GM21786 (cell line): ENCODE measurements around the gene POLDIP2.

Experiments
- ATAC-seq: cut with Tn5 transposase; IDR thresholded peaks from one replicate; pipeline ENCODE4 v1.9.1; 2021; ENCODE audit not compliant: unreplicated experiment

Gene POLDIP2

DNA sequence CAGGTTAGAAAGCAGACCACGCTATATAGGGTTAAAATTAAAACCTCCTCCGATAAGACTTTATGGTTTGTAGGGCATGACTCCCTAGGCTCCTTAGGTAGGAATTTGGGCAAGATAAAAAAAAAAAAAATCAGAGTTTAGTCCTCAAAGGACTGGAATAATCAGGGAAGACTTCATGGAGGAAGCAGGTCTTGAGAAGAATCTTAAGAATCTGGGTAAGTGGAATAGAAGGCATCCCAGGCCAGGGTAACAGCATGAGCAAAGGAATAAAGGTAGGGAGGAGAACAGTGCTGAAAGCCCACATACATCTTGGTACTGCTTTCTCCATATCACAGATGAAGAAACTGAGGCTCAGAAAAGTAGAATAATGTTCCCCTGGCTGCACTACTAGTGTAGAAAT is 33.2 kb upstream of the POLDIP2 start:
- no peak for ATAC-seq

DNA sequence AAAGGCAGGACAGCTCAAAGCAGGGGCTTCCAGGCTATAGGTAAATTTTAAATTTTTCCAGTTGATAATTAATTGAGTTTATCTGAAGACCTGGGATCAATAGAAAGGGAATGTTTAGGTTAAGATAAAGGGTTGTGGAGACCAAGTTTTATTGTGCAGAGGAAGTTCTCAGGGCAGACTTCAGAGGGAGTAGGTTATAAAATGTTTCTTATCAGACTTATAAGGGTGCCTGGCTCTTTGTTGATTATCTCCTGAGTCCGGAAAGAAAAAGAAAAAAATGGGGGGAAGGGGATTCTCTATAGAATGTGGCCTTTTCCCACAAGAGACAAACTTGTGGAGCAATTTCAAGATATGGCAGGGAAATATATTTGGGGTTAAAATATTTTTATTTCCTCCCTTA is 32.8 kb upstream of the POLDIP2 start:
- ATAC-seq, result no peak

DNA sequence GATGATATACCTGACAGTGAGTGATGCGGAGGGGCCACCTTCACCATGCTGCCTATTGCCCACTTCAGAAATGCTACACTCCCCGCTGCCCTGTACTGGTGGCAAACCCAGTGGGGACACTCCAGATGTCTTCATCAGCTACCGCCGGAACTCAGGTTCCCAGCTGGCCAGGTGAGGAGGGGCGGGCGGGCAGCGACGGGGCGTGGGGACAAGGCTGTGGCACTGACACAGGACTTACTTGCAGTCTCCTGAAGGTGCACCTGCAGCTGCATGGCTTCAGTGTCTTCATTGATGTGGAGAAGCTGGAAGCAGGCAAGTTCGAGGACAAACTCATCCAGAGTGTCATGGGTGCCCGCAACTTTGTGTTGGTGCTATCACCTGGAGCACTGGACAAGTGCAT is 30.8 kb upstream of the POLDIP2 start:
- ATAC-seq, result no peak

DNA sequence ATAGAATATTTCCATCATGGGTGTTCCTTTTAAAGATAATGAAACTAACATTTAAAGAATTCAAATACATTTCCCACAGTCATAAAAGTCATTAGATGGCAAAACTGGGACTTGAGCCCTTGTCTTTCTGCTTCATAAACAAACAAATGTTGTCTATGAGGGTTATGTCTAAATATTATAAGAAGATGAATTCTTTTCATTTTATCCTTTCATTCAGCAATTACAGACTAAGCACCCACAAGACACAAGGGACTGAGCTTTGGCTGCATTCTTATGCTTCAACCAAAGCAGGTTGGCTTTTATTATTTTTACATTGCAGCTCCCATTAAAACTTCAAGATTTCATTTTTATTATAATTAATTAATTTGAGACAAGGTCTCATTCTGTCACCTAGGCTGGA is 29.1 kb upstream of the POLDIP2 start:
- ATAC-seq, result no peak

DNA sequence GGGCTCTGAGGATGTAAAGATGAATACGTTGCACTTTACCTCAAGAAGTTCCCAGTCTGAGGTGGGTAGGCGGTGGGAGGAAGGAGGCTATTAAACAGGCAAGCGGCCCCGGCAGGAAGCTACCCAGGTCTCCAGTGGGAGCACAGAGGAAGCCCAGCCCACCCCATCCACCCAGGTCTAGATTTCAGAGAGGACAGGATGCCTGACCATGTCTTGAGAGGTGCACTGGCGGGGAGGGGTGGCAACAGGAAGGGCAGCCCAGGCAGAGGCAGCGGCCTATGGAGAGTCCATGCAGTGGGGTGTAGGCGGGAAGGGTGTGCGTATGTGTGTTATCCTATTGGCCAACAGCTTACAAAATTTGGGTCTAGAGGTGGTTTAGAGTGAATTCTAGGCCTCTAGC is 28.1 kb upstream of the POLDIP2 start:
- ATAC-seq, result no peak

DNA sequence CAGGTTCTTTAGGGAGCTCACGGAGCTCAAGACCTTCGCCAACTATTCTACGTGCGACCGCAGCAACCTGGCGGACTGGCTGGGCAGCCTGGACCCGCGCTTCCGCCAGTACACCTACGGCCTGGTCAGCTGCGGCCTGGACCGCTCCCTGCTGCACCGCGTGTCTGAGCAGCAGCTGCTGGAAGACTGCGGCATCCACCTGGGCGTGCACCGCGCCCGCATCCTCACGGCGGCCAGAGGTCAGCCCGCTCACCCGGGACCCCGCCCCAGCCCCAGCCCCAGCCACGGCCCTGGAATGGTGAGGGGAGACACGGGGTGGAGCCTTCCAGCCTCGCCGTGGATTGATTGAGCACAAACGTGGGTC is 27.7 kb upstream of the POLDIP2 start:
- no peak for ATAC-seq

DNA sequence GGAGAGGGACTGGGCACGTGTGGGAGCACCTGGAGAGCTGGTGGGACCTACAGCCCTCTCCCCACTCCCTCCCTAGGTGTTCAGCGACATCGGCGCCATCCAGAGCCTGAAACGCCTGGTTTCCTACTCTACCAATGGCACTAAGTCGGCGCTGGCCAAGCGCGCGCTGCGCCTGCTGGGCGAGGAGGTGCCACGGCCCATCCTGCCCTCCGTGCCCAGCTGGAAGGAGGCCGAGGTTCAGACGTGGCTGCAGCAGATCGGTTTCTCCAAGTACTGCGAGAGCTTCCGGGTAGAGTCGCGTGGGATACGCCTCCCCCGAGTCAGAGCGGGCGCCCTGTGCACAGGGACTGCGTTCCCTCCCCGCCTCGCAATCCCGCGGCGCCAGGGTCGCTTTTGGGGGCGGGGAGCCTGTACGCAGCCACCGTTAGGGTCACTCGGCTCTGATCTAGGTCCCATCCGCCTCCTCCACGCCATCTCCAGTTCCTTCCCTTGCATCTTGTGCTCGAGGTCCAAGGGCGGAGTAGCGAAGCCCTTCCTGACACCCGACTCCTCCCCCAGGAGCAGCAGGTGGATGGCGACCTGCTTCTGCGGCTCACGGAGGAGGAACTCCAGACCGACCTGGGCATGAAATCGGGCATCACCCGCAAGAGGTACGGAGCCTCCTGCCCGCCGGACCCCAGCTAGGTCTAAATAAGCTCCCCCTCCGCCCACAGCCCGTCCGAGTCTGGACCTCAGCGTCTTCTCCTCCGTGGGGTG is 27.1 kb upstream of the POLDIP2 start:
- peak; percentile 57 for ATAC-seq

DNA sequence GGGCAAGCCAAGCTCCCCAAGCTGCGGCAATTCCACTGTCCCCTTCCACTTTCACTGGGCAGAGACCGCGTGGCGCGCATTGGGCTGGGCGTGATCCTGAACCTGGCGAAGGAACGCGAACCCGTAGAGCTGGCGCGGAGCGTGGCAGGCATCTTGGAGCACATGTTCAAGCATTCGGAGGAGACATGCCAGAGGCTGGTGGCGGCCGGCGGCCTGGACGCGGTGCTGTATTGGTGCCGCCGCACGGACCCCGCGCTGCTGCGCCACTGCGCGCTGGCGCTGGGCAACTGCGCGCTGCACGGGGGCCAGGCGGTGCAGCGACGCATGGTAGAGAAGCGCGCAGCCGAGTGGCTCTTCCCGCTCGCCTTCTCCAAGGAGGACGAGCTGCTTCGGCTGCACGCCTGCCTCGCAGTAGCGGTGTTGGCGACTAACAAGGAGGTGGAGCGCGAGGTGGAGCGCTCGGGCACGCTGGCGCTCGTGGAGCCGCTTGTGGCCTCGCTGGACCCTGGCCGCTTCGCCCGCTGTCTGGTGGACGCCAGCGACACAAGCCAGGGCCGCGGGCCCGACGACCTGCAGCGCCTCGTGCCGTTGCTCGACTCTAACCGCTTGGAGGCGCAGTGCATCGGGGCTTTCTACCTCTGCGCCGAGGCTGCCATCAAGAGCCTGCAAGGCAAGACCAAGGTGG is 24.0 kb upstream of the POLDIP2 start:
- no peak for ATAC-seq

DNA sequence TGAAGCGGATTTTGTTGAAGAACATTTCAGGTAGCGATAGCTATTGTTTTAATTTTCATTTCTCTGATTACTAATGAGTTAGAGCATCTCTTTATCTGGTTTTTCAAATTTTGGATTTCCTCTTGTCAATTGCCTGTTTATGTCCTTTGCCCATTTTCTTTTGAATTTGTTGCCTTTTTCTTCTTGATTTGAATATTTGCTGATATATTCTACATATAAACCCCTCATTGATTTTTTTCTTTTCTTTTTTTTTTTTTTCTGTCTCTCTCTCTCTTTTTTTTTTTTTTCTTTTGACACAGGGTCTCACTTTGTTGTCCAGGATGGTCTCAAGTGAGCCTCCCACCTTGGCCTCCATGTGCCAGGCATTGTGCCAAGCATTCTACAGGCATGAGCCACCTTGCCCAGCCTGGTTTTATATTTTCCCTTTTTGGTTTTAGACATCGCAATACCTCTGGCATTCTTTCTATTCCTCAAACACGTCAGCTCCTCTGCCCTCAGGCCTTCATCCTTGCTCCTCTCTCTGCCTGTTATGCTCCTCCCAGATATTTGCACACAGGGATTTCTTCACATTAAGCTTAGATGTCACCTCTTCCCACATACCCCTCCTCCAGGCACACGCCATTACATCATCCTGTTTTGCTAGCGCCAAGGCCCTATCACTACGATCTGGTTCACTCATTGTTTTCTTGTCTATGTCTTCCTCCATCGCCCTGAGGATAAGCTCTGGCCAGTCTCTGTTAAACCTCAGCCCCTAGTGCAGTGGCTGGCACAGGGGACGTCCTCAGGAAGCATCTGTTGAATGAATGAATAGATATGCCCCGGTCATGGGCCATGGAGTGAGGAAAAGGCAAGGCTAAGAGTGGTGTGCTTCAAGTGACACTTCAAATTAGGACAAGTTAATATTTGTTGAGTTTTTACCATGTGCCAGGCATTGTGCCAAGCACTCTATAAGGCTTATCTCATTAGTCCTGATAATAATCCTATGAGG is 22.8 kb upstream of the POLDIP2 start:
- ATAC-seq, result no peak

DNA sequence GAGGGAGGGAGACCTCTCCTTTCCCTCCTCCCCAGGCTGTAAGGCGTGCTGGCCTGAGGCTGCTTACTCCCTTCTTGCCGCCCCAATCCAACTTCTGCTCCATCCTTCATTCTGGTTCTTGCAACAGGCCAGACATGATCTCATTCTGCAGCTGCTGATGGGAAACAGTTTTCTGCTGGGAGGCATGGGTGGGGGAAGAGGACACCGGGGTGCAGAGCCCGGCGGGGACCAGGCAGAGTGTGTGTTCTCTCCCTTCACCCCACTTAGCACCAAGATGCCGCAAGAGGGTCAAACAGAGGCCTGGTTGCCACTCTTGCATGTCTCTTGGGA is 15.6 kb upstream of the POLDIP2 start:
- no peak for ATAC-seq

DNA sequence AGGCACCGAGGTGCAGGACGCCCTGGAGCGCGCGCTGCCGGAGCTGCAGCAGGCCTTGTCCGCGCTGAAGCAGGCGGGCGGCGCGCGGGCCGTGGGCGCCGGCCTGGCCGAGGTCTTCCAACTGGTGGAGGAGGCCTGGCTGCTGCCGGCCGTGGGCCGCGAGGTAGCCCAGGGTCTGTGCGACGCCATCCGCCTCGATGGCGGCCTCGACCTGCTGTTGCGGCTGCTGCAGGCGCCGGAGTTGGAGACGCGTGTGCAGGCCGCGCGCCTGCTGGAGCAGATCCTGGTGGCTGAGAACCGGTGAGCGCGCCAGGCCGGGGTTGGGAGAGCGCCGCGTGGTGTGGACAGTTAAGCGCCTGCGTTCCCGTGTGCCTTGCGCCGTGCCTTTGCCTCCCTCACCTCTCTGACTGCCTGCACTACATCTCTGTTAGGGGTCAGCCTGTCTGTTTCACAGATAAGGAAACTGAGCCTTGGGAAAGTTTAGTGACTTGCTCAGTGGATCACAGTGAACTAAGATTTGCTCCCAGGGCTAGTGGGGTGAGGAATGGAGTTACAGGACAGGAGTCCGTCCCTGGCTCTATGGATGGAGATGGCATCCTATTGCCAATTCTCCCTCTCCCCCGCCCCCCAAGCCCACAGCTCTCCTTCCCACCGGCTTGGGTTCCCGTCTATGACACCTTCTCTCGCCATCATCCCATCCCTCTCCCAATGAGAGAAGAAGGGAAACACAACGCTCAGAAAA is 15.0 kb upstream of the POLDIP2 start:
- no peak for ATAC-seq

DNA sequence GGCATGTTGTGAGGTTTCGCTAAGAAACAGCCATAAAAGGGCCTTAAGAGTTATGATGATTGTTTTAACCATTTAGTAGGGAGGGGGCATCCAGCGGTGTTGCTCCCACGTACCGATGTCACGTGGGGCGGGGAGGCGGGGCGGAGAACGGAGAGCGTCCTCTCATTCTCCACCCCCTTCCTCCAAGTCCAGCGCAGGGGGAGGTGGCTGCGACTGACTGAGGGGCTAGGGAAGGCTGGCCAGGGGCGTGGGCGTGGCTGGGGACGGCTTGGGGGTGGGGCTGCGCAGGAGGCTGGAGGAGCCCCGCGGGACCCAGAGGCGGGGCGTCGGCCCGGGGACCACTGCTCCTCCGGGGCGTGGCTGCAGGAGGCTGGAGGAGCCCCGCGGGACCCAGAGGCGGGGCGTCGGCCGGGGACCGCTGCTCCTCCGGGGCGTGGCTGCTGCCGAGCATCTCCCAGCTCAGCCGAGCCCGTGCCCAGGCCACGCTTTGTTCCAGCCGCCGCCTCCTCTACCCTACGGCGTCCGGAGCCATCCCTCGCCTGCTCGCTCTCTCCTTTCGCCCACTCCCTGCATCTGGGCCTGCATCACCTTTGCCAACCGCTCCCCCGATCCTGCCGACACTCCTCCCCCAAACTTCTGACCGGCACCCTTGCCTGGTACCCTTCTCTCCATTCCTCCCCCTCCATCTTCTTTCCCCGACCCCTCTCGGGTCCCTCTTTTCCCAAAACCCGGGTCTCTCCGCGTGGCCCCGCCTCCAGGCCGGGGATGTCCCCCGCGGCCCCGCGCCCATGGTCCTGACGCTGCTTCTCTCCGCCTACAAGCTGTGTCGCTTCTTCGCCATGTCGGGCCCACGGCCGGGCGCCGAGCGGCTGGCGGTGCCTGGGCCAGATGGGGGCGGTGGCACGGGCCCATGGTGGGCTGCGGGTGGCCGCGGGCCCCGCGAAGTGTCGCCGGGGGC is 14.2 kb upstream of the POLDIP2 start, which contains the start of gene SARM1:
Gene SARM1 (plus strand): TSS at position 450 of the 958 bp plus-strand sequence. CDS start 339 bp downstream, at position 789.
- ATAC-seq, result peak; percentile 85

DNA sequence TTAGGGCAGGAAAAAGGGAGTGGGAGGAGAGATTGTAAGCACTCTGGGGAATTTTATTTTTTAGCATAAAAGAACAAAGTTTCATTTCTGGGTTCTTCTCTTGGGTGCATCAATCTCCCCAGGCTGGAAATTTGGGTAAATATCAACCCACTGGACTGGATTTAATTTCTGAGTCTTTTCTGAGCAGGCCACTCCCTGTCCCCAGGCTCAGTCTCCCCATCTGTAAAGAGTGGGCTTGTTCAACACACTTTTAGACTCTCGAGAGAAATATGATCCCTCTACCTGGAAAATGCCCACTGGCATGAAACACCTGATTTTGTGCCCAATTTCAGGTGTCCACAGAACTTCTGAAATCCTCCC is 13.4 kb upstream of the POLDIP2 start:
- no peak for ATAC-seq

DNA sequence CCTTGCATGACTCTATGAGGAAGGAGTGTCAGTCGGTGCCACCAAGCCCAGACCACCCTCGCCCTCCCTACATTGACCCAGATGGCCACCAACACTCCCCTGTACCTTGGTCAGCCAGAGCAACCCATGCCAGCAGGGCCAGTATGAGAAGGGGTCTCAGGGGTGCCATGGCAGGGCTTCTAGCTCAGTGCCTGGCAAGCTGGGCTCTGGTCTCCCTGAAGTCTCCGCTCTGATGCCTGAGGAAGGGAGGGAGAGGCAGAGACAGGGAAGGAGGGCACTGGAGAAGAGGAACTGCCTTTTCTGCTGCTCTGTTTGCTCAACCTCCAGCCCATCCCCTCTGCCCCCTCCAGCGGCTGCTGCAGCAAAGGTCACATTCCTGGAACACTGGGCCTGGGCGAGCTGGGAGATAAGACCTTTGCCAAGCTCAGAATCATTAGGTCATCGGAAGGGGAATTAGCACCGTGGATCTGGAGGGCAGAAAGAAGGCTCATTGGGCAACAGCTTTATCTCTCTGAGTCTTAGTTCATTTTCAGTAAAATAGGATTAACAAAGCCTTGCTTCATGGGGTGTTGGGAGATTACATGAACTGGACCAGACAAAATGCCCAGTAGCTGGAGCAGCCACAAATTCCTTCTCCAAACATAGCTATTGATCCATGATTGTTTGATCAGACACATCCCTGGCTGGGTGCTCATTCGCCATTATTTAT is 12.9 kb upstream of the POLDIP2 start, which contains the start of gene VTN:
Gene VTN (minus strand): TSS at position 273 of the 709 bp plus-strand sequence. CDS start 104 bp downstream, at position 169.
- no peak for ATAC-seq

DNA sequence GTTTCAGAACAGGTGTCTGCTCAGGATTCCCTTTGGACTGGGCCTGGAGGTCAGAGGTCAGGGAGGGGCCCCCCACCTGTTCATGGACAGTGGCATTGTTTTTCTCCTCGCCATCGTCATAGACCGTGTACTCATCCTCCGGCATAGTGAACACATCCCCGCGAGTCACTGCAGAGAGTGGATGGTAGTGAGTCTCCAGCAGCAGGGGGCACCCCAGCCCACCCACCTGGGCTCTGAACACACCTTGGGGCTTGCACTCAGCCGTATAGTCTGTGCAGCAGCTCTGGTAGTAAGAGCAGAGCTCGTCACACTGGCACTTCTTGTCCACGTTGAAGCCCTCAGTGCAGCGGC is 12.3 kb upstream of the POLDIP2 start:
- no peak for ATAC-seq

DNA sequence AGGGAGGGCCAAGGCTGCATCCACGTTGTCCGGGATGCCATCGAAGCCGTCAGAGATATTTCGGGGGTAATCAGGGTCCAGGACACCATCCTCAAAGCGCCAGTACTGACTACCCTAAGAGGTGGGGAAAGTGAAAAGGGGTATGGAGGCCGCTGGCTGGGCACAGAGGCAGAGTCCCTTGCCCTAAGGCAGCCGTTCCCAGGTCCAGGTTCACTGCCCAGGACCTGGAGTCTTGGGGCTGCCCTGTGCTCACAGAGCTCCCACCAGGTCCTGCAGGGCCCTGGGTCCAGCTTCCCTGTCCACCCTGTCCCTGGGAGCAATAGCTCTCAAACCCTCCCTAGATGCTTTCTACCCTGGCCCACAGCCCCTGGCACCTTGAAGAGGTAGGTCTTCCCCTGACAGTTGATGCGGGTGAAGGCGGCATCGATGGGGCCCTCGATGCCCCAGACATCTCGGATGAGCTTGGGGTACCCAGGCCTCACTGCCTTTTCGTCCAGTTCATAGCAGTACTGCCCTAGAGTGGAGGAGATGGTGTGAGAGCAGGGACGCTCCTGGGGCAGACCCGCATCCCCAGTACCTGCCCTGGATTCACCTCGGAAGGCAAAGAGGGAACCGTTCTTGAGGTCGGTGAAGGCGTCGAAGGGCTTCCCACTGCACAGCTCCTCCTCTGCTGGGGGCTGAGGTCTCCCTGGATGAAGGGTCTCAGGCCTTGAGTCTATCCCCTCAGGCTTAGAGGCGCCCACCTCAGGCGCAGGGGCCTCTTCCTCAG is 11.8 kb upstream of the POLDIP2 start:
- no peak for ATAC-seq

DNA sequence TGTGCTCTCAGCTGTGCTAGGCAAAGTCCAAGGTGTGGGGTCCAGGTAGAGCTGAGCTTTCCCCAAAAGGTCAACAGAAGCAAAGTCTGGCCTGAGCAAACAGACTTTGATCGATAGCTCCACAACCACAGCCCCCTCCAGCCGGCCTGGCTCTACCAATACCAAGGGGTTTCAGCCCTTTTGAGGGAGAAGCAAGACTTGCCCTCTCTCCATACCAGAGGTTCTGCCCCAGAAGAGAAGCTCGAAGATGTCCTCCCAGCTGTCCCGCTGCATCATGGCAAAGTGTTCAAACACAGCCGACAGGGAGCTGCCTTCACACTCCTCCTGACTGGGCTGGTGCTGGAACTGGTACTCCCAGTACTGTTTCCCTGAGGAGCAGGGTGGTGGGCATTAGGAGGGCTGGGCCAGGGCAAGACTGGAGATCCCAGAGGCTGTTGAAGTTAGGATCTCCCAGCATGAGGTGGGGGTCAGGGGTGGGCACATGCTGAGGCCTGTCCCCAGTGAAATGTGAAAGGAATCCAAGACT is 11.0 kb upstream of the POLDIP2 start:
- ATAC-seq, result no peak

DNA sequence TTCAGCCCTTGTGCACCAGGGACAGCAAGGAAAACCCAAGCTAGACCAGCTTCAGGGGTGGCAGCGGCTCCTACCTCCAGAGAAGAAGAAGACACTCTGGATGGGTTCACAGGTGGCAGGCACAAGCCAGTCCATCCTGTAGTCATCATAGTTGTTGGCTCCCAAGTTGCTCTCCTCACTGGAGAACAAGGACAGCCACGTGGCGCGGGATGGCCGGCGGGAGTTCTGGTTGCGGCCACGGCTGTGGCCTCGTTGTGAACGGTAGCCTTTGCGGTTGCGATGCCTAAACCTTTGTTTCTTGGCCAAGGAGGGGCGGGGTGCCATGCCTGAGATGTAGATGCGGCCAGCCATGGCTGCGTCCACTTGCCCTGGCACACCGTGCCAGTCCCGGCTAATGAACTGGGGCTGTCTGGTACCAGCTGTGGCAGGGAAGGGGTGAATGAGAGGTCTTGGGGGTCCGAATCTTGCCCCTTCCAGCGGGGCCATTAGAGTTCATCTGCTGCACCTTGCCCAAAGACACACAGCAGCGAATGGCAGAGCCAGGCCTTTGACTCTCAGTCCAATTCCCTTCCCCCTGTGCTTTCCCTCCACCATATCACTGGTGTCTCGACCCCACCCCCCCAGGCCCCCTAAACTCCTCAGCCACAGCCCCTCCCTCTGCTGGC is 10.4 kb upstream of the POLDIP2 start:
- no peak for ATAC-seq
